ENCODE measurements around the gene AURKA.

AURKA gene

DNA sequence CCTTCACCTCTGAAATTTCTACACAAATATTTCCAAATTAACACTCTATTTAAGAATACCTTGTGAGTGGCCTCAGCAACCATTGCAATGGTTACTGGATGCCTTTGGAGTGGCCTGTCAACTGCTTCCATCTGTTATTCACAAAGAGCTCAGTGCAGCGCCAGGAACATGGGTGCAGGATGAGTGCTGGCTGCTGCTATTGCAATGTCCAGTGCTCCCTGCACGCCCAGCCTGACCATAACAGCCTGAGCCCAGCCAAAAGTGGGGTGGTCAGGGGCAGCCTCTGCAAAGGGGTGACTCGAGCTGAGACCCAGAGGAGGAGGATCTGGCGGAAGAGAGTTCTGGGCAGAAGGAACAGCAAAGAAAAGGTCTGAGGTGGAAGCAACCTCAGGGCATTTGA lies 38.4 kb upstream of the AURKA start:
- TF ChIP-seq, protein P1, sequence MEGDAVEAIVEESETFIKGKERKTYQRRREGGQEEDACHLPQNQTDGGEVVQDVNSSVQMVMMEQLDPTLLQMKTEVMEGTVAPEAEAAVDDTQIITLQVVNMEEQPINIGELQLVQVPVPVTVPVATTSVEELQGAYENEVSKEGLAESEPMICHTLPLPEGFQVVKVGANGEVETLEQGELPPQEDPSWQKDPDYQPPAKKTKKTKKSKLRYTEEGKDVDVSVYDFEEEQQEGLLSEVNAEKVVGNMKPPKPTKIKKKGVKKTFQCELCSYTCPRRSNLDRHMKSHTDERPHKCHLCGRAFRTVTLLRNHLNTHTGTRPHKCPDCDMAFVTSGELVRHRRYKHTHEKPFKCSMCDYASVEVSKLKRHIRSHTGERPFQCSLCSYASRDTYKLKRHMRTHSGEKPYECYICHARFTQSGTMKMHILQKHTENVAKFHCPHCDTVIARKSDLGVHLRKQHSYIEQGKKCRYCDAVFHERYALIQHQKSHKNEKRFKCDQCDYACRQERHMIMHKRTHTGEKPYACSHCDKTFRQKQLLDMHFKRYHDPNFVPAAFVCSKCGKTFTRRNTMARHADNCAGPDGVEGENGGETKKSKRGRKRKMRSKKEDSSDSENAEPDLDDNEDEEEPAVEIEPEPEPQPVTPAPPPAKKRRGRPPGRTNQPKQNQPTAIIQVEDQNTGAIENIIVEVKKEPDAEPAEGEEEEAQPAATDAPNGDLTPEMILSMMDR (IDR thresholded peaks at IDR 0.05; ENCODE audit: insufficient read depth, low read length, poor library complexity, severe bottlenecking): no peak
- TF ChIP-seq EZH2phosphoT487 (conservative IDR thresholded peaks at IDR 0.05; ENCODE audit: low read length): no peak
- Histone ChIP-seq H3K27ac (ENCODE audit: low read depth, low read length) (no peak overlapping the region), H3K4me2 (ENCODE audit: low read depth, low read length, poor library complexity, severe bottlenecking) (no peak overlapping the region)

DNA sequence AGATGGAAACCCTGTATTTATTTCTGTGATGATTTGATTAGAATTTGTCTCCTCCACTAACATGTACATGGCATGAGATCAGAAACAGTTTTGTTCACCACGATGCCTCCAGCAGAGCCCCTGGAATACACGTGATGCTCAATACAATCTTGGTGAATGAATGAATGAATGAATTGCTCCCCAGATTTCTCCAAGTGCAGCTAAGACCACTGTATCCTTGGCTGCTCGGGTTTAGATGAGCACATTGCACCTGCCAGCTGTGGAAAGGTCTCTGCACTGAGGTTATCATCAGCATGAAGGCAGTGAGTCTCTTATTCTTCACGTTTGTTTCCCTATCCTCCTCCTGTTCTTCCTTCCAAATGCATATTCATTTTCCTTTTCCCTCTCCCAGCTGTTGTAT lies 37.9 kb upstream of the AURKA start:
- TF ChIP-seq EZH2phosphoT487 (conservative IDR thresholded peaks at IDR 0.05; ENCODE audit: low read length): no peak
- TF ChIP-seq, protein P1 (IDR thresholded peaks at IDR 0.05; ENCODE audit: insufficient read depth, low read length, poor library complexity, severe bottlenecking): no peak
- H3K9me3 ChIP-seq (ENCODE audit: insufficient read depth, low read length): no peaks in the 10 kb centered on the region
- H3K79me2 ChIP-seq (ENCODE audit: insufficient read depth, low read length): no peaks in the 10 kb centered on the region
- no peaks in the 10 kb centered on the region for H3K9me2 ChIP-seq (replicated peaks; ENCODE audit: insufficient read depth, low read length)
- H3F3A ChIP-seq (ENCODE audit: insufficient read depth): no peaks in the 10 kb centered on the region
- peak overlapping the region; percentile 6 for H3K4me2 ChIP-seq (ENCODE audit: low read depth, low read length, poor library complexity, severe bottlenecking)
- H3K36me3 ChIP-seq (ENCODE audit: low read length): no peaks in the 10 kb centered on the region
- H3K4me3 ChIP-seq (ENCODE audit: insufficient read depth, low read length, poor library complexity, severe bottlenecking): no peak overlapping the region
- no peaks in the 10 kb centered on the region for H4K20me1 ChIP-seq (ENCODE audit: low read depth, low read length)
- H3K27ac ChIP-seq (ENCODE audit: low read depth, low read length): no peak overlapping the region
- H2AFZ ChIP-seq (ENCODE audit: low read depth, low read length, severe bottlenecking): peak overlapping the region; percentile 69
- no peaks in the 10 kb centered on the region for H3K27me3 ChIP-seq (ENCODE audit: low read length)
- no peak overlapping the region for H3K9ac ChIP-seq (ENCODE audit: low read length)

More for the DNA sequence above, 38.4 kb upstream of the AURKA start:
- Histone ChIP-seq H3K27me3 (ENCODE audit: low read length) (no peaks in the 10 kb centered on the region), H3K9me3 (ENCODE audit: insufficient read depth, low read length) (no peaks in the 10 kb centered on the region), H3K4me3 (ENCODE audit: insufficient read depth, low read length, poor library complexity, severe bottlenecking) (no peak overlapping the region), H3K9ac (ENCODE audit: low read length) (no peak overlapping the region), H3K9me2 (replicated peaks; ENCODE audit: insufficient read depth, low read length) (no peaks in the 10 kb centered on the region), H2AFZ (ENCODE audit: low read depth, low read length, severe bottlenecking) (no peak overlapping the region), H3F3A (ENCODE audit: insufficient read depth) (no peaks in the 10 kb centered on the region), H3K79me2 (ENCODE audit: insufficient read depth, low read length) (no peaks in the 10 kb centered on the region), H3K36me3 (ENCODE audit: low read length) (no peaks in the 10 kb centered on the region), H4K20me1 (ENCODE audit: low read depth, low read length) (no peaks in the 10 kb centered on the region)

DNA sequence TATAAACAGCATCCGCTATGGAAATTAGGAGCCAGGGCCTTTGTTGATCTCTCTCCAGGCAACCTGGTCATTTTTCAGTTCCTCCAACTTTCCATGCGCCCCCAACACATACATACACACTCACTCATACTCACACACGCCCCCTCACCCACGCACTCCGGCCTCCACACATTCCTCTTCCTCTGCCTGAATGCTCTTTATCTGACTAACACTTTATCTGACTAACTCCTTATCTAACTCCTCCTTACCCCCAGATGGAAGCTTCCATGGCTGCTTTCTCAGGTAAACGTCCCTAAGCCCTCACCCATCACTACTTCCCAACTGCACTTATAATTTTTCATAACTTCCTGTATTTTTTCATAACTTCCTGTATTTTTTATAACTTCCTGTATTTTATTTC lies 37.5 kb upstream of the AURKA start:
- Histone ChIP-seq H3K36me3 (ENCODE audit: low read length) (no peaks in the 10 kb centered on the region), H3F3A (ENCODE audit: insufficient read depth) (no peaks in the 10 kb centered on the region), H3K9ac (ENCODE audit: low read length) (no peak overlapping the region), H2AFZ (ENCODE audit: low read depth, low read length, severe bottlenecking) (peak overlapping the region; percentile 69), H3K4me2 (ENCODE audit: low read depth, low read length, poor library complexity, severe bottlenecking) (peak overlapping the region; percentile 6), H3K4me3 (ENCODE audit: insufficient read depth, low read length, poor library complexity, severe bottlenecking) (no peak overlapping the region), H3K79me2 (ENCODE audit: insufficient read depth, low read length) (no peaks in the 10 kb centered on the region), H4K20me1 (ENCODE audit: low read depth, low read length) (no peaks in the 10 kb centered on the region), H3K27ac (ENCODE audit: low read depth, low read length) (no peak overlapping the region), H3K9me3 (ENCODE audit: insufficient read depth, low read length) (no peaks in the 10 kb centered on the region), H3K9me2 (replicated peaks; ENCODE audit: insufficient read depth, low read length) (no peaks in the 10 kb centered on the region), H3K27me3 (ENCODE audit: low read length) (no peaks in the 10 kb centered on the region)
- TF ChIP-seq, protein P1 (IDR thresholded peaks at IDR 0.05; ENCODE audit: insufficient read depth, low read length, poor library complexity, severe bottlenecking): no peak
- TF ChIP-seq EZH2phosphoT487 (conservative IDR thresholded peaks at IDR 0.05; ENCODE audit: low read length): no peak

Measured in SU-DHL-6 (cell line).